Caco-2 (cell line): ENCODE results near the gene RNPS1. TPM values are rescaled to one million over a fixed set of nuclear protein-coding genes. Genes with fewer than 3 reads are reported as not detected.

Experiments
- Bru-seq: library from RNA; stranded (reverse); fragments of 400-500 nt; gene quantifications from one replicate; lab custom pipeline; 2021; lab: Mats Ljungman, UMichigan
- BruChase-seq, 2 experiments: library from RNA; stranded (reverse); fragments of 400-500 nt; gene quantifications; one replicate each; lab custom pipeline; 2021; lab: Mats Ljungman, UMichigan
- BruUV-seq: library from RNA; stranded (reverse); fragments of 400-500 nt; replicated peaks from 2 replicates; lab custom pipeline; 2021; lab: Mats Ljungman, UMichigan
- CTCF ChIA-PET: fragments of 300-600 bp; sonication (Branson Sonifier 250); formaldehyde crosslinking; loops from one replicate; lab custom pipeline; 2022; ENCODE audit warnings: antibody characterized with exemption; lab: Charles Lee
- POLR2A ChIA-PET: fragments of 300-600 bp; sonication (Branson Sonifier 250); formaldehyde crosslinking; loops from one replicate; lab custom pipeline; 2022; ENCODE audit warnings: antibody characterized with exemption; lab: Charles Lee
- DNase-seq, 2 experiments: peaks; one replicate each; pipeline versions ENCODE4 v3.0.0 to v3.0.0-alpha.2; 2020 to 2022
- H3K27me3 ChIP-seq: replicated peaks from 2 replicates; pipeline ENCODE4 v1.6.0; 2011; ENCODE audit warnings: low read length; ENCODE audit not compliant: control insufficient read depth, insufficient read depth
- H3K36me3 ChIP-seq: 2 replicates; pipeline ENCODE4 v1.5.1; 2011; ENCODE audit warnings: low read length; ENCODE audit not compliant: control insufficient read depth, insufficient read depth
- H3K4me1 ChIP-seq: fragments of 250-450 bp; sonication (Bioruptor Pico); 2 replicates; pipeline ENCODE4 v1.5.1; 2020; ENCODE audit warnings: mild to moderate bottlenecking
- H3K4me3 ChIP-seq: 2 replicates; pipeline ENCODE4 v1.5.1; 2011; ENCODE audit warnings: low read depth, mild to moderate bottlenecking, control low read depth, low read length
- H3K9me3 ChIP-seq: fragments of 250-450 bp; sonication (Bioruptor Pico); 2 replicates; pipeline ENCODE4 v1.5.1; 2020; ENCODE audit warnings: mild to moderate bottlenecking, moderate library complexity
- H3K27ac Mint-ChIP-seq: one replicate; pipeline ENCODE4 v1.8.0; 2022; ENCODE audit warnings: mixed read lengths; ENCODE audit not compliant: unreplicated experiment
- H3K27me3 Mint-ChIP-seq: one replicate; pipeline ENCODE4 v1.8.0; 2022; ENCODE audit warnings: mixed read lengths; ENCODE audit not compliant: insufficient read depth, unreplicated experiment
- H3K36me3 Mint-ChIP-seq: one replicate; pipeline ENCODE4 v1.8.0; 2022; ENCODE audit warnings: mild to moderate bottlenecking, mixed read lengths; ENCODE audit not compliant: insufficient read depth, unreplicated experiment
- H3K4me1 Mint-ChIP-seq: one replicate; pipeline ENCODE4 v1.8.0; 2022; ENCODE audit warnings: low read depth, mixed read lengths; ENCODE audit not compliant: unreplicated experiment
- H3K4me3 Mint-ChIP-seq: one replicate; pipeline ENCODE4 v1.8.0; 2022; ENCODE audit warnings: mild to moderate bottlenecking, moderate library complexity, mixed read lengths; ENCODE audit not compliant: unreplicated experiment
- H3K9me3 Mint-ChIP-seq: one replicate; pipeline ENCODE4 v1.8.0; 2022; ENCODE audit warnings: mixed read lengths; ENCODE audit not compliant: unreplicated experiment
- intact Hi-C: fragments of 100-400 bp; cut with micrococcal nuclease; formaldehyde crosslinking; loops from one replicate; pipeline ENCODE4 v1.10.0; 2022; ENCODE audit not compliant: unreplicated experiment
- long read RNA-seq: library from polyadenylated mRNA; stranded (forward); transcript quantifications from one replicate; pipeline ENCODE4 v2.0.0, GENCODE V29; 2022
- total RNA-seq: library from RNA; stranded (reverse); gene quantifications from 2 replicates; pipeline ENCODE4 v1.2.3, GENCODE V29; 2022
- TF ChIP-seq, protein P1 (sequence below), 2 experiments: fragments of 200-600 bp in 1 of 2; IDR thresholded peaks; 1 replicate in 1 of 2; 2 replicates in 1 of 2; pipeline versions ENCODE4 v1.5.1 to v1.8.0; 2011 to 2022; ENCODE audit warnings: antibody characterized with exemption in 1 of 2, control low read depth in 1 of 2, inconsistent platforms in 1 of 2, low read depth in 1 of 2, low read length in 1 of 2, mild to moderate bottlenecking in 1 of 2, moderate library complexity in 1 of 2; ENCODE audit not compliant: insufficient read depth in 1 of 2, severe bottlenecking in 1 of 2, unreplicated experiment in 1 of 2

RNPS1 gene, protein sequence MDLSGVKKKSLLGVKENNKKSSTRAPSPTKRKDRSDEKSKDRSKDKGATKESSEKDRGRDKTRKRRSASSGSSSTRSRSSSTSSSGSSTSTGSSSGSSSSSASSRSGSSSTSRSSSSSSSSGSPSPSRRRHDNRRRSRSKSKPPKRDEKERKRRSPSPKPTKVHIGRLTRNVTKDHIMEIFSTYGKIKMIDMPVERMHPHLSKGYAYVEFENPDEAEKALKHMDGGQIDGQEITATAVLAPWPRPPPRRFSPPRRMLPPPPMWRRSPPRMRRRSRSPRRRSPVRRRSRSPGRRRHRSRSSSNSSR
- total RNA-seq (207 and 210 TPM in 2 replicates), Bru-seq, nascent RNA (percentile 95 among the genes with signal in this experiment), BruChase-seq, experiment 1, labeled RNA remaining after a 2-hour chase (percentile 95 among the genes with signal in this experiment), BruChase-seq, experiment 2, labeled RNA remaining after a 6-hour chase (percentile 96 among the genes with signal in this experiment)
- long read RNA-seq, transcript RNPS1-203 (8 exons, 2,069 nt) = minor isoform, 54 of 509 reads
- long read RNA-seq, transcript RNPS1-202 (8 exons, 2,241 nt) = minor isoform, 186 of 509 reads
- long read RNA-seq, transcript RNPS1-220 (7 exons, 2,037 nt) = major isoform, 214 of 509 reads
- long read RNA-seq, transcript RNPS1-217 (7 exons, 1,514 nt) = minor isoform, 11 of 509 reads
- long read RNA-seq, partial matches to known transcripts = 6 of 509 reads
- long read RNA-seq, other reads (novel, unspliced or antisense) = 20 of 509 reads

- peak within 1 kb of the TSS; percentile 79 for H3K4me3 ChIP-seq
- Mint-ChIP-seq H3K4me3 (peak within 1 kb of the TSS; percentile 96), H3K36me3 (peaks cover 64% of the 10 kb centered on the region), H3K9me3 (no peaks in the 10 kb centered on the region), H3K27me3 (no peaks in the 10 kb centered on the region), H3K27ac (peak within 1 kb of the TSS; percentile 99), H3K4me1 (peaks cover 13% of the 10 kb centered on the region)
- TF ChIP-seq, protein P1, sequence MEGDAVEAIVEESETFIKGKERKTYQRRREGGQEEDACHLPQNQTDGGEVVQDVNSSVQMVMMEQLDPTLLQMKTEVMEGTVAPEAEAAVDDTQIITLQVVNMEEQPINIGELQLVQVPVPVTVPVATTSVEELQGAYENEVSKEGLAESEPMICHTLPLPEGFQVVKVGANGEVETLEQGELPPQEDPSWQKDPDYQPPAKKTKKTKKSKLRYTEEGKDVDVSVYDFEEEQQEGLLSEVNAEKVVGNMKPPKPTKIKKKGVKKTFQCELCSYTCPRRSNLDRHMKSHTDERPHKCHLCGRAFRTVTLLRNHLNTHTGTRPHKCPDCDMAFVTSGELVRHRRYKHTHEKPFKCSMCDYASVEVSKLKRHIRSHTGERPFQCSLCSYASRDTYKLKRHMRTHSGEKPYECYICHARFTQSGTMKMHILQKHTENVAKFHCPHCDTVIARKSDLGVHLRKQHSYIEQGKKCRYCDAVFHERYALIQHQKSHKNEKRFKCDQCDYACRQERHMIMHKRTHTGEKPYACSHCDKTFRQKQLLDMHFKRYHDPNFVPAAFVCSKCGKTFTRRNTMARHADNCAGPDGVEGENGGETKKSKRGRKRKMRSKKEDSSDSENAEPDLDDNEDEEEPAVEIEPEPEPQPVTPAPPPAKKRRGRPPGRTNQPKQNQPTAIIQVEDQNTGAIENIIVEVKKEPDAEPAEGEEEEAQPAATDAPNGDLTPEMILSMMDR (IDR thresholded peaks at IDR 0.05; ENCODE audit: insufficient read depth in 1 of 2, low read depth in 1 of 2, low read length in 1 of 2, severe bottlenecking in 1 of 2, unreplicated experiment in 1 of 2) = no peak
- CTCF ChIA-PET = interaction anchor here (1.3 to 1.5 kb wide), 2 partner anchors 44 to 73 kb away, joined by 3 to 4 read pairs; no protein-coding TSS in a partner anchor
- POLR2A ChIA-PET = interaction anchor here (0.9 to 1.5 kb wide), 4 partner anchors 10 to 53 kb away, joined by 3 to 5 read pairs (median 4); partner anchors contain the start of genes ECI1 and PGP
- H3K36me3 ChIP-seq = peaks cover 1% of the 10 kb centered on the region; the same call in 1 of the 2 replicates
- H3K9me3 ChIP-seq = no peaks in the 10 kb centered on the region
- DNase-seq = peak; percentile 91 to 94
- no TSS peak for BruUV-seq
- intact Hi-C loops = loop anchor here (10.0 kb wide), 1 partner anchor 157 kb away; the partner anchor contains the start of gene CCNF
- no peaks in the 10 kb centered on the region for H3K27me3 ChIP-seq
- H3K4me1 ChIP-seq = peaks cover 6% of the 10 kb centered on the region; the same call in 1 of the 2 replicates
Observed at GRCh38 chr16:2267913-2268666, at the start of gene RNPS1. TSS of gene RNPS1 (minus strand) at chr16:2268126. CDS start at chr16:2264643, 3,483 bp downstream.

DNA sequence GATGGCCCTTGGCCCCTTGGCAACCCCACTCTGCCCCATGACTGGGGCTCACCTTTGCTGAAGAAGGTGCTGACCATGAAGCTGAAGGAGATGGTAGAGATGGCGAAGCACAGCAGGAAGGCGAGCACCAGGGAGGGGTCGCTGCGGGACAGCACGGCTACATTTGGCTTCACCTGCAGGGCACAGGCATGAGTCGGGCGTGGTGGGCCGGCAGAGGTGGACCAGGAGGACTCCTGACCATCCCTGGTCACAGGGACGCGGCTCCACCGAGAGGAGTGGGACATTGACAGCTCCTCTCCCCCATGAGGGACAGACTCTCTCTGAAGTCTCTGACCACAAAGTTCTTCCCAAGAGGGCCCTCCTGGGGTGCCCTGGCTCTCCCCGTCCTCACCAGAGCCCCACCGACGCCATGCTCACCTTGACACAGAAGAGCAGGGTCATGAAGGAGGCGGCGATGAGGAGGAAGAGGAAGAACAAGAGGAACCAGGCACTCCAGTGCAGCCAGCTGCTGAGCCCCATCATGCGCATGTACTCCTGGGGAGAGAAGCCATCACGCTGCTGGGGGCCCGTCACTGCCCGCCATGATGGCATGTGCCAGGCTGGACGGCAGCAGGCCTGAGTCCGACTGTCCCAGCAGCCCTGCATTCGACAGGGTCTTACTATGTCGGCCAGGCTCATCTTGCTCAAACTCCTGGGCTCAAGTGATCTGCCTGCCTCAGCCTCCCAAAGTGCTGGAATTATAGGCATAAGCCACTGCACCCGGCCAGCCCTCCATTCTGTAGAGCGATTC lies 49.5 kb upstream of the RNPS1 start:
- ChIA-PET POLR2A (no interaction called here), CTCF (no interaction called here)

More for the DNA sequence above, 49.5 kb upstream of the RNPS1 start:
- intact Hi-C loops = no loop called here
- Mint-ChIP-seq H3K36me3 (no peaks in the 10 kb centered on the region), H3K4me3 (no peak overlapping the region), H3K9me3 (no peaks in the 10 kb centered on the region), H3K27ac (no peak overlapping the region), H3K4me1 (no peaks in the 10 kb centered on the region), H3K27me3 (no peaks in the 10 kb centered on the region)
- no peak overlapping the region for H3K4me3 ChIP-seq
- no TSS peak for BruUV-seq
- H3K9me3 ChIP-seq = no peaks in the 10 kb centered on the region
- no peaks in the 10 kb centered on the region for H3K4me1 ChIP-seq
- no peaks in the 10 kb centered on the region for H3K27me3 ChIP-seq
- TF ChIP-seq, protein P1 (IDR thresholded peaks at IDR 0.05; ENCODE audit: insufficient read depth in 1 of 2, low read depth in 1 of 2, low read length in 1 of 2, severe bottlenecking in 1 of 2, unreplicated experiment in 1 of 2) = no peak
- no peak for DNase-seq
- H3K36me3 ChIP-seq = no peaks in the 10 kb centered on the region
